Hindlimb muscle (tissue), 1 donor: ENCODE data around the gene IDH3G. TPM values are rescaled to one million over a fixed set of nuclear protein-coding genes. Genes with fewer than 3 reads are reported as not detected.
"Not testable (repeated sequence)": the region's sequence is repeated elsewhere in the genome, so short reads cannot be mapped to it uniquely, and the experiment has no call there.

Experiments
- DNase-seq: peaks from one replicate; pipeline ENCODE4 v3.0.0-alpha.2; 2013
- polyA plus RNA-seq: library from polyadenylated mRNA; unstranded; fragments of 120-200 nt; gene quantifications from one replicate; pipeline ENCODE4 v1.2.1, GENCODE V29; 2013; ENCODE audit not compliant: insufficient read length

The IDH3G gene
- 49.5 TPM for polyA plus RNA-seq

DNA sequence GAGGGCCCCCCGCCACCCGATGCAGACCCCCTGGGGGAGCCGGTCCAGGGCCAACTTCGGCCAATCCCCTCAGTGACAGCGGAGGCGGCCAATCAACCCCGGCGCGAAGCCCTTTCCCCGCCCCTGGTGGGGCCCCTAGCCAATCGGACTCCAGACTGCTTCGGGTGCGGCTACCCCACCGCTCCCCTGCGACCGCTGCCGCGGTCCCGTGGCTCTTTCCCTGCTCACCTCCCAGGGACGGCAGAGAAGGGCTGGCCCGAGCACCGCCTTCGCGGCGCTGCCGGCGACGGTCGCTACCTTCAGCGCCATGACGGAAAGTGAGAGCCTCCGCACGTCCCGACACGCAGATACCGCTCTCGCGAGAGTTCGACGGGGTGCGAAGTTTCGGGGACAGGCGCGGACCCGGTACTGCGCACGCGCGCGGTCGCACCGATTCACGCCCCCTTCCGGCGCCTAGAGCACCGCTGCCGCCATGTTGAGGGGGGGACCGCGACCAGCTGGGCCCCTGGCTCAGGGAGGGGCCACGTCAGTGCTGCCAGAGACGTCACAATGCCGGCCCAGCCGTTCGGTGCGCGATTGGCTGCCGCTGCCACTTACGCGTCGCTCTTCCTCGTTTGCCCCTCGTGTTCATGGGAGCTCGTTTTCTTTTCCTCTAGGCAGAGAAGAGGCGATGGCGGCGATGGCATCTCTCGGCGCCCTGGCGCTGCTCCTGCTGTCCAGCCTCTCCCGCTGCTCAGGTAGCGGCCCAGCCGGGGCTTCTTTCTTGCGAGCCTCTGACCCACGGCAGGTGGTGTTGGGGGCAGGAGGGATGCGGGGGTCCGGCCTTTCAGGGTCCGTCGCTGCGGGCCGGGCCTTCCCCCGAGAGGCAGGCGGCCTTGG, at the start of gene IDH3G, which contains the start of gene SSR4:
TSS of gene IDH3G (minus strand) at position 358 of the 879 bp plus-strand sequence. CDS start at position 309, 49 bp downstream.
TSS of gene SSR4 (plus strand) at position 651 of the 879 bp plus-strand sequence. CDS start at position 671, 20 bp downstream.
- DNase-seq = peak; percentile 95

DNA sequence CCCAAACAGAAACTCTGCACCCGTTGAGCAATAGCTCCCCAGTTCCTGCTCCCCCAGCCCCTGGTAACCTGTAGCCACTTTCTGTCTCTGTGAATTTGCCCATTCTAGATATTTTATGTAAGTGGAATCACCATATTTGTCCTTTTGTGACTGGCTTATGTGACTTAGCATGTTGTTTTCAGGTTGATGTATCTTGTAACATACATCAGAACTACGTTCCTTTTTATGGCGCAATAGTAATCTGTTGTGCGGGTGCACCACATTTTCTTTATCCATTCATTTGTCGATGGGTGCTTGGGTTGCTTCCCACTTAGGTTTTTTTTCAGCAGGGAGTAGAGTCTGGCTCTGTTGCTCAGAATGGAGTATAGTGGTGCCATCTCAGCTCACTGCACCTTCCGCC, 42.7 kb upstream of the IDH3G start:
- no peak for DNase-seq

DNA sequence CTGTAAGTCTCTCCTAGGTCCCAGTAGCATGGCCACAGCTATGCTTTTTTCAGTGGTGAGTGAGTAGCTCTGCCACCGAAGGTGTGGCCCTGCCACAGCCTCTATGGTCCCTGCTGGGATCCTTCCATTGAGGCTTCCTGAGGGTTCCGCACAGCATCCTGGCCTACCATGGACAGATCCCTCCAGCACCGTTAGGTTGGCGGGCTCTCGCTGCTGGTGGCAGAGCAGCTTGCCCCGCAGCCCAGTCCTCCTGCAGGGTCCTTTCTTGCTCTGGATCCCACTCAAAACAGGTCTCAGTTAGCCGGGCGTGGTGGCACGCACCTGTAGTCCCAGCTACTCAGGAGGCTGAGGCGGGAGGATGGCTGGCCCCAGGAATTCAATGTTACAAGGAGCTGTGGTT, 38.6 kb upstream of the IDH3G start:
- no peak for DNase-seq

DNA sequence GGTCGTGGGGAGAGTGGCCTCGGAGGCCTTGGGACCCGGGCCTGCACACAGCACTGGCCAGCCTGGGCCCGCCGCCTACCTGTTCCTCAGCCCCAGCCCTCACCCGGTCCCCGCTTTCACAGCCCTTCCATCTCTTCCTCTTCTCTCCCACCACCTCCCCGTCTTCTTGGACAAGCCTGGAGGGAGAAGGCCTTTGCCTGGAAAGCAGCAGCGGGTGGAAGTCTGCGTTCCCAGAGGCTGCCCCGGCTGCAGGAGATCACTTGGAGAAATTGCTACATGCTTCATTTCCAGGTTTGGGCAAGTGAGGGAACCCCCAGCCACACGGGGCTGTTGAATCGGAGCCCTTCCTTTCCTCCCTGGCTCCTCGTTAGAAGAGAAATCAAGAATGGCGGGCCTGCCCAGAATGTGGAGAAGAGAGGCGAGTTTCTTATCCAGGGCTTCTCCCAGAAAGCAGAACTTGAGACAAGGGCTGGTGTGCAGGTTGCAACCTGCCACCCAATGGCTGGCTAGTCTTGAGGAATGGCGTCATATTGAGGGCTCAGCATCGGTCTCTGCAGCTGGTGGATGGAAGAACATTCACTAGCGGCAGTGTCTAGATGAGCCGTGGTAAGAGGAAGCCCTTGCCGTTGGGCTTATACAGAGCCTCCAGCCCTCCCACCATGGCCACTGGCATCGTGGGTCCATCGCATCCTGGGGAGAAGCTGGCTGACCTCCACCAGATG, 37.4 kb upstream of the IDH3G start:
- no peak for DNase-seq

DNA sequence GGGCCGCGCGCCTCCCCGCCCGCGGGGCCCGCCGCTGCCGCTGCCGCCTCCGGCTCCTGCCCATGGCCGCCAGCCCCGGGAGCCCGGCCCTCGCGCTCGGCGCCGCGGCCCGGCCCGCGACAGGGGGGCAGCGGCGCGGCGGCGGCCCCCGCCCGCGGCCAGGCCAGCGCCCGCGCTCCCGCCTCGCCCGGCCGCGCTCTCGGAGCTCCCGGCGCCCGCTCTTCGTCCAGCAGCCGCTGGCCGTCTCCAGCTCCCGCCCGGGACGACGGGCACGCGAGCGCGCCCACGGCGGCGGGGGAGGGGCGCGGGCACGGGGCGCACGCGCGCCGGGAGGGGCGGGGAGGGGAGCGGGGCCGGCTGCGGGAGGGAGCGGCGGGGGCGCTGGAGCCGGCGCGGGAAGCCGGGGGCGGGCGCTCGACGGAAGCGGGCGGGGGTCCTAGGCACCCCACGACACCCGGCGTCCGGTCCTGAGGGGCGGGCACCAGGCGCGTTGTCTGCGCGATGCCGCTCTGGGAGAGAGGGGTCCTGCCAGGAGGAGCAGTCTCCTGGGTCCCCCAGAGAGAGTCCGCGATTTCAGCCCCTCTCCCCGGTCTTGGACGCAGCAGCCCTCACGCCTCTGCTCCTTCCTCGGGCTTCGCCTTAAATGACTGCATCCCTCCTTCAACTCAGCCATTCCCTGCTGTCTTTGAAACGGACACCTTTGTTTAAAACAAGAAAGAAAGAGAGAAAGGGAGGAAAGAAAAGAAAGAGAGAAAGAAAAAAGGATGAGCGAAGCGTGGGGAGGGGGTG, 36.7 kb upstream of the IDH3G start:
- DNase-seq = no peak

DNA sequence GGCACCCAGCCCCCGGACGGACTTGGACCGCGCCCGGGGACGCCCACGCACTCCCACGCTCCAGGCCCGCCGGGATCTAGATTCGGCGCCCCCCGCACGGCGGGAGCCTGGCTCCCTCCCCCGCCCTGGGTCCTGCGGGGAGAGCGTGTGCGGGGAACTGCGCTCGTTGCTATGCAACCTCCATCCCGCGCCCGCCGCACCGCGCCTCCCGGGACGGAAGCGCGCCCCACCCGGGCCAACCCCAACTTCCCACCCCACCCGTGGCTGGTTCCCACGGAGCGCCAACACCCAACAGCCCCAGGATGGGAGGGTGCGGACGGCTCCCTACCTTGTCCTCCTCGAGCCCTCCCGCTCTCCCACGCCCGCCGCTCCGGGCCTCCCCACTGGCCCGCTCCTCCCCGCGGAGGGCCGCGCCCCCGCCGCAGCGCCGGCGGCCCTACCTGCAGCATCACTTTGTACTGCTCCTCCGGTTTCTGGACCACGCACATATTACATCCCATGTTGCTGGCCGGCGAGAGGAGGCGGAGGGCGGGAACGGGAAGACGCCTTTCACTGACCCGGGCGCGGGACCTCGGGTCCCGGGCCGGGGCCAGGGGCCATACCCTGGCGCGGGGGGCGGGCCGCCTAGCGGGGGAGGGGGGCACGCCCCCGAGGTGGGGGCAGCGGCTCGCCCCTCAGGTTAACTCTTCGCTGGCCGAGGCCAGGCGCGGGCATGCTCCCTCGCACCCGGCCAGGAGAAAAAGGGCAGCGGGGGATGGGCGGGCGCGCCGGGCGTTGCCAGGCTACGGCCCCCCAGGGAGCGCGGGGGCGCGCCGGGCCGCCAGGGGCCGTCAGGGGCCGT, 35.8 kb upstream of the IDH3G start, which contains the start of gene PDZD4:
TSS of gene PDZD4 (minus strand) at position 746 of the 841 bp plus-strand sequence. CDS start at position 500, 246 bp downstream.
- no peak for DNase-seq

DNA sequence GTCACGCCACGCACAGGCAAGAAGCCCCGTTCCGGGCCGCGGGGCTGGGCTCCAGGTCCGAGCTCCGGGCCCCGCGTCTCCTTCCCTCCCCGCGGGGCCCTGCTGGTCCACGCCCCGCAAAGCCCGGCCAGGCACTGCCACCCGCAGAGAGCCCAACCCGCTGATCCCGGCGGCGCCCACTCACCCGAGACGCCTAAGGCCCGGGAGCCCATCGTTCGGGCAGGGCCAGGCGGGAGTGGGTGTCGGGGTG, 35.3 kb upstream of the IDH3G start:
- no peak for DNase-seq

DNA sequence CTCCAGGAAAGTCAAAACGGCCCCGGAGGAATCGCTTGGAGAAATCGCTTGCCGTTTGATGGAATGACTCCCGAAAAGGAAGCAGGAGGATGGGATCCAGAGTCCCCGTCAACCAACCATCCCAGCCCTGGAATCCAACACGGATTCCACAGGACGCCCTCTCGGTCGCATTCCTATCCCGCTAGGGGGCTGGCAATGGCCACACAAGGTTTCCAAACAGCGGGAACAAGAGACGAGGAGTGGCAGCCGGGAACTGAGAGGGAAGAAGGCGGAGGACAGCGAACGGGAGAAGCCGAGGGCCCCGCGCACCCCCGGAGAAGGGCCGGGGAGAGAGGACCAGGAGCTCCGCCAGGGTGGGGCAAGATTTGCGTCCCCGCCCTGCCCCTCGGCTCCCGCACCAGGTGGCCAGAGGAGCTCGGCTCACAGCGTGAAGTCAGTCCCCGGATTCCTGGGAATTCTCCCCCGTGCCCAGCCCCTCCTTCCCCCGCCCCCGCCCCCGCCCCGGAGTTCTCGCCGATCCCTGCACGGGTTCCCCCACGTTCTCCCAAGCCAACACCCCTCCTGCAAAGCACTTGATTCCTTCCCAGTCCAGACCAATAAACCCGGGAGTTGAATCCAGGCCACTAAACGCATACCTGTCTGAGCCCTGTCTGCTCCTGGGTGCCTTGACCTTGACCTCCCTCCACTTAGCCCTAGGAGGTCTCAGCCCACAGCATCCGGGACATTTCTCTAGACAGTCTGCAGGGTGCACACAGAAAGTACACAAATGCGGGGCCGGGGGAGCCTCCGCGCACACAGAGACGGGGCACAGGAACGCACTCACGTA, 34.8 kb upstream of the IDH3G start:
- no peak for DNase-seq

DNA sequence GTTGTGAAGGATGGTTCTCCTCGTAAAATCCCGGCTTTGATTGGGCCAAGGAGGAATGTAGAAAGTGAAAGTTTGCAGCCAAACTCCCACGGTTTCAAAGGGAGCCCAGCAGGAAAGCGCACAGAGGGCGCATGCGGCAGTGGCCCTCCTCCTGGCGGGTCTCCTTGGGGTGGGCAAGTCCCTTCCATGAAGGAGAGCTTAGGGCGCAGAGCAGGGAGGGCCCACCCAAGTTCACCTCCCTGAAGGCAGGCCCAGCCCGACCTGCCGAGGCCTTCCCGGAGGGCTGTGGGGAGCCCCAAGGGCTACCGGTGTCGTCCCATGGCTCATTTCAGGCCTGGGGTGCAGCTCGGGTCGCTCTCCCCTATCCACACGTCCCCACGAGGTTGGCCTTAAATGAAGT, 34.1 kb upstream of the IDH3G start:
- no peak for DNase-seq

DNA sequence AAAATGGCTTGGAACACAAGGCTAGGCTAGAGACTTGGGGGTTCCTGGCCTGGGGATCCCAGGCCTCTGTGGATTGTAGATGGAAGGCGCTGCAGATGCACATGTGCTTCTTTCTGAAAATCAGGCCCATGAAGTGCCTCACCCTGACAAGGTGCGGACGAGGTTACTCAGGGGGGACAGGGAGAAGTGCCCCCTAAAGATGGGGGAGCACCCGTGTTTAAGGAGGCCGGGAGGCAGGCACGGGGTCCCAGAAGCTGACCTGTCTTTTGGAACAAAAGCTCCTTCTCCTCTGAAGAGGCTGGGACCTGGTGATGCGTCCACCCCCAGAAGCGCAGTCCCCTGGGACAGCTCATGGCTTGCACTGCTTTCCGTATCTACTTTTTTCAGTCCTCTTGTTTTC, 33.7 kb upstream of the IDH3G start:
- DNase-seq = no peak

DNA sequence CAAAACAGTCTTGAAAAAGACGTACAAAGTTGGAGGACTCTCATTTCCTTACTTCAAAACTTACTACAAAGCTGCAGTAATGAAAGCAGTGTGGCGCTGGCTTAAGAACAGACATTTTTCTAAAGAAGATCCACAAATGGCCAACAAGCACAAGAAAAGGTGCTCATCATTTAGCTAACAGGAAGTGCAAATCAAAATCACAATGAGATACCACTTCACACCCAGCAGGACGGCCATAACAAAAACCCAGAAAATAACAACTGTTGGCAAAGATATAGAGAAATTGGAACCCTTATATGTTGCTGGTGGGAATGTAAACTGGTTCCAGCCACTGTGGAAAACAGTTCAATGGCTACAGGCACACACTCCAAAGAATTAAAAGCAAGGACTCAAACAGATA, 32.8 kb upstream of the IDH3G start:
- DNase-seq = no peak

DNA sequence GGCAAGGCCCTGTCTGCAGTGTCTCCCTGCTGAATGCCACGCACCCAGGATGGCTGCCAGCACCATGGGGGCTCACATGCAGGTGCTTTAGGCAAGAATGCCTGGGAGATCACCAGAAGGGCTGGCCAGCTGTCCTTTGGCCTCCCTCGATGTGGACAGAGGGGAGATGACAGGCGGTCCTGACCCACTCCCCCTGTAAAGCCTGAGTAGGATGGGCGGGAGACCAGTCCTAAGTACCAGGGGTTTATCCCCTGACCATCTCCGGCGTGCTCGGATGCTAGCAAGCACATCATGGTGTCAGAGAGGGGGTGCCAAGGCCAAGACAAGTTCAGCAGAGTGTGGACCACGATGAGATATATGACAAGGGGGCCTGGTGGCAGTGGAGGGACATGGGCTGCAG, 30.9 kb upstream of the IDH3G start:
- no peak for DNase-seq

DNA sequence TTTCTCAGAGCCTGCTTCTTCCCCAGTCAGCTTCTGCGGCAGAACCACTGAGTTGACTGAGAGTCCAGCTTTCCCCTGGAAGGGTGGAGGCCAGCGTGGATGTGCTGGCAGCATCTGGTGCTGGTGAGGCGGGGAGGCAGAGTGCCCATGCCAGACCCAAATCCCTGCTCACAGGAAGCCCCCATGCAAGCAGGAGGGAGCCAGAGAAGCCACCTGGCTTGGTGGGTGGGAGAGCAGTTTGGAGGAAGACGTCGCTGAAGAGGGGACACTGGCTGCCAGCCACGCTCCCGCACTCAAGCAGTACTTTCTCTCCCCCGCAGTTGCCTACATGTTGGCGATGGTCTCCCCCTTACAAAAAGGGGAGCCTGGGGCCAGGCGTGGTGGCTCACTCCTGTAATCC, 30.2 kb upstream of the IDH3G start:
- DNase-seq = no peak

DNA sequence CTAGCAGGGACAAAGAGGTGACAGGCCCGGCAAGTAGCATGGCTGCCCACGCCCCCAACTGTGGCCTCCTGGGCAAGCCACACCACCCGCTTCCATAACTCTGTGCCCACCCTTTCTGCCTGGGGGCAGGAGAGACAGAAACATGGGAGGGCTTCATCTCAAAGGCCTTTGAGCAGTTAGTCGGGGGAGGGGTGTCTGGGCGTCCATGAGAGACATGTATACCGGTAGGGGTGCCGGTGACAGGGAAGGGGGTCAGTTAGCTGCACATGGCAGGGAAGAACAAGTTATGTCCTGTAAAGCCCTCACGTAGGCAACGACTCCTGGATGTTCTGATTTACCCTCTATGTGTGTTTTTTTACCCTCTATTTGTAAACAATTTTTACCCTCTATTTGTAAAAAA, 26.9 kb upstream of the IDH3G start:
- DNase-seq = no peak

DNA sequence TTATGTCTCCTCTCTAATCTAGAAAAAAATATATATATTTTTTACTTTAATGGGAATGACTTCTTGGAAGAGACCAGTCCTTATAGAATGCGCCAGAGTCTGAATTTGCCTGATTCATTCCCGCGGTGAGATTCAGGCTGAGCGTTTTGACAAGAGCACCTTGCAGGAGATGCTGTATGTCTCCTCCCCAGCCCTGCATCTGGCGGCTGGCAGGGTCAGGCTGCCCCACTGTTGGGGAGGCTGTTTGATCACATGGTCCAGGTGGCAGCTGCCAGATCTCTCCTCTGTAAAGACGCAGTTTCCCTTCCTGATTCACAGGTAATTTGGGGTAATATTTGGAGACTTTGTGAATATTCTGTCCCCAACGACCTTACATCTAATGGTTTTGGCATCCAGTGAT, 26.4 kb upstream of the IDH3G start:
- DNase-seq = no peak

DNA sequence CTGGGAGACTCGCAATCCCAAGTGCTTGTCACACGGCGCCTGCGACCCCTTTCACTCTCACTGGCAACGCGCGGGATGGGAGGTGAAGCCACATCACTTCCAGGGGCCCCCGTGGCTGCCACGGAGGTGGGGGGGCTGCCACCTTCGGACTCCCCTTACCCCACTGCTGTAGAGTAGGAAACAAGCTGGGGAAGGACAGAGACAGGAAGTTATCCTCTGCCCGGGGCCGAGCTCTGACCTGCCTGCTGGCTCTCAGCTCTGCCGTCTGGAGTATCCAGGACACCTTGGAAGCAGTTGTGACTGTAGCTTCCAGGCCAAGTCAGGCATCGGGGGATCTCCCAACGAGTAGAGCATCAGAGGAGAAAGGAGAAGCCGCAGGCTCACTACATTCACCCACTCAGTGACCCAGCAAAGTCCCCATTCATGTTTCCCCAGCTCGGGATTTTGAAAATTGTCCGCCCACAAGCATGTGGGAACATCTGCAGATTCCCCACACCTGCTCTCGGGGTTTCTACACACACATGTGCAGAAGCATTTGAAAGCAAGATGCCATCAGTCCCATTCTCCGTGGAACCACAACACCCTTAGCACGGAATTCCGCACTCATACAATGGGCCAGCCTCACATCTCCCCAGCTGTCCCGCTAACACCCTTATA, 25.3 kb upstream of the IDH3G start:
- no peak for DNase-seq

DNA sequence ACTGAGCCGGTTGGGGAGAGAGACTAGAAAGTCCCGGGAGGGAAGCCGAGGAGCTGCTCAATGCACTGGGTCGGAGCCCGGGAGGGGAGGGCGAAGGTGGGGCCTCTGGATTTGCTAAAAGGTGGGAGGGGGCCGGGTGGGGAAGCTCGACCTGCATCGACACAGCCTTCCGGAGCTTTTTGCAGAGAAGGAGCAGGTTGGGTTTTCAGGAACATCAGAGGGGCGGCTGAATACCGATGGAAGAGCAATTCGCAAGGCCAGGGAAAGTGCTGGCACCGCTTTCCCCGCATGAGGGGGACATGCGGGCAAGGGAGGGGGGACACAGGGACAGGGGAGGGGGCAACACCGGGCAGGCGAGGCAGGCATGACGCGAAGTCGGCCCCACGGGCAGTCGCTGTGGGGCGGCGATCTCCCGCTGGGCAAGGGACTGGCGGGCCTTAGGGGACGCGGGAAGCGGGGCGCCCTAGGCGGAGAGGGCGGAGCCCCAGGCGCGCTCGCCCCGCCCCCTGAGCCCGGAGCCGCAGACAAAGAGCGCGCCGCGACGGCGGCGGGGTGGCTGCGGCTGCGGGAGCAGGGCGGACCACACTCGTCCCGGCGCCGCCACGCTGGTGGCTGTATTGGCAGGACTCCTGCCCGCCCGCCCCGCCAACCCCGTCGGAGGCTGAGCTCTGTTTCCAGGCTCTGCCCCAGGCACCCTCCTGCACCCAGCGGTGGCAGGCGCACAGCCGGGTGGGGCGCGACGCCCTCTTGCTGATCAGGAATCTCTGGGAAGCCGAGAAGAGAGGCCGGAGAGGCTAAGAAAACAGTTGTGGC, 24.6 kb upstream of the IDH3G start:
- DNase-seq = no peak

DNA sequence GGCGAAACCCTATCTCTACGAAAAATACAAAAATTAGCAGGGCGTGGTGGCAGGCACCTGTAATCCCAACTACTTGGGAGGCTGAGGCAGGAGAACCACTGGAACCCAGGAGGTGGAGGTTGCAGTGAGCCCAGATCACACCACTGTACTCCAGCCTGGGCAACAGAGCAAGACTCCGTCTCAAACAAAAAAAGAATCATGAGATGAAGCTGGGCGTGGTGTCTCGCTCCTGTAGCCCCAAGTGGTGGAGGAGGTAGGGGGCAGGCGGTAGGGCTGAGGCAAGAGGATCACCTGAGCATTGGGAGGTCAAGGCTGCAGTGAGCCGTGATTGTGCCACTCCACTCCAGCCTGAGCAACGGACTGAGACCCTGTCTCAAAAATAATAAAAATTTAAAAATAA, 23.9 kb upstream of the IDH3G start:
- not testable (repeated sequence) for DNase-seq

DNA sequence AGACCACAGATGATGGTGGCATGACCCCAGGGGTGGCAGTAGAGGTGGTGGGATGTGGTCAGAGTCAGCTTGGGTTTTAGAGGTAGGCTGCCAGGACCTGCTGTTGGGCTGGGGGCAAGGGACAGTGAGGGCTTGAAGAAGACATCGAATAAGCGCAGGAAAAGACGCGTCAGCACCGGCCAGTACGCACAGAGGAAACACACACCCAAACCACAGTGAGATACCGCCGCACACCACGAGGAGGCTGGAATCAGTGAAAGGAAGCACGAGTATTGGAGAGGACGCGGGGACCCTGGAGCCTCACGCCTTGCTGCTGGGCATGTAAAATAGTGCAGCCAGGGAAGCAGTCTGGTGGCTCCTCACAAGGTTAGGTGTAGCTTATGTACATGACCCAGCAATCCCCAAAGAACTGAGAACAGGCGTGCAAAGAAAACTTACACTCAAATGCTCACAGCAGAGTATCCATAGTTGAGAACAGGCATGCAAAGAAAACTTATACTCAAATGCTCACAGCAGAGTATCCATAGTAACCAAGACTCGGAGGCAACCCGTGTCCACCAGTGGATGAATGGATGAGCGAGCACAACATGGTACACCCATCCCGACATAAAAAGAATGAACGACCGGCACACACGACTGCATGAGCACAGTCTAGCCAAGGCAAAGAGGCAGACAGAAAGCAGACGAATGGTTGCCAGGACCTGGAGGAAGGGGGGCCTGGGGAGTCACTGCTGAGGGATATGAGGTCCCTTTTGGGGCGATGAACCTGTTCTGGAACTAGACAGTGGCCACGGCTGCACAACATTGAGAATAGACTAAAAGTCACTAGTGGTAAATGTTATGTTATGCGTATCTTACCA, 22.9 kb upstream of the IDH3G start:
- DNase-seq = no peak
